Activated T-helper 17 cell treated with anti-CD3 and anti-CD28 coated beads, Interleukin-2, amount 50 U/mL, for 72 hours (primary cell): ENCODE data around the gene SCAMP1. TPM values are rescaled to one million over a fixed set of nuclear protein-coding genes. Genes with fewer than 3 reads are reported as not detected.

ENCODE experiments used
- ATAC-seq: fragments of 150-1000 bp; cut with Tn5 transposase; replicated peaks from 2 replicates; pipeline ENCODE4 v1.10.0; 2021; ENCODE audit warnings: mild to moderate bottlenecking, moderate library complexity
- H3K27ac Mint-ChIP-seq: one replicate; pipeline ENCODE4 v1.8.0; 2022; ENCODE audit warnings: mixed read lengths
- H3K27me3 Mint-ChIP-seq: one replicate; pipeline ENCODE4 v1.8.0; 2022; ENCODE audit warnings: mixed read lengths
- H3K36me3 Mint-ChIP-seq: one replicate; pipeline ENCODE4 v1.8.0; 2022; ENCODE audit warnings: low read depth, mild to moderate bottlenecking, mixed read lengths
- H3K4me1 Mint-ChIP-seq: one replicate; pipeline ENCODE4 v1.8.0; 2022; ENCODE audit warnings: mixed read lengths
- H3K4me3 Mint-ChIP-seq: one replicate; pipeline ENCODE4 v1.8.0; 2022; ENCODE audit warnings: mild to moderate bottlenecking, mixed read lengths
- H3K9me3 Mint-ChIP-seq: one replicate; pipeline ENCODE4 v1.8.0; 2022; ENCODE audit warnings: mixed read lengths
- total RNA-seq, 2 donors: library from RNA; stranded (reverse); gene quantifications; one replicate each; pipeline ENCODE4 v1.2.3, GENCODE V29; 2022

SCAMP1 gene
- total RNA-seq, 2 donors from 2014 or later, result 10.6 to 20.8 TPM

GRCh38 chr5:78483809-78484521, 123.5 kb downstream of the SCAMP1 start:
- no peak for ATAC-seq
- H3K4me3 Mint-ChIP-seq, result no peak overlapping the region
- no peaks in the 10 kb centered on the region for H3K27me3 Mint-ChIP-seq
- H3K36me3 Mint-ChIP-seq, result peaks cover 8% of the 10 kb centered on the region
- H3K4me1 Mint-ChIP-seq, result peaks cover 8% of the 10 kb centered on the region
- H3K9me3 Mint-ChIP-seq, result no peaks in the 10 kb centered on the region
- H3K27ac Mint-ChIP-seq, result no peak overlapping the region

- H3K9me3 Mint-ChIP-seq, result no peaks in the 10 kb centered on the region
- H3K4me3 Mint-ChIP-seq, result no peak overlapping the region
- ATAC-seq, result no peak
Observed at GRCh38 chr5:78486218-78486617, 125.8 kb downstream of the SCAMP1 start.

GRCh38 chr5:78487846-78488245, 127.4 kb downstream of the SCAMP1 start:
- Mint-ChIP-seq H3K4me1 (peaks cover 8% of the 10 kb centered on the region), H3K27ac (no peak overlapping the region), H3K9me3 (no peaks in the 10 kb centered on the region), H3K4me3 (no peak overlapping the region), H3K36me3 (peaks cover 8% of the 10 kb centered on the region), H3K27me3 (no peaks in the 10 kb centered on the region)
- no peak for ATAC-seq

More at GRCh38 chr5:78486218-78486617, 125.8 kb downstream of the SCAMP1 start:
- Mint-ChIP-seq H3K36me3 (peaks cover 8% of the 10 kb centered on the region), H3K27me3 (no peaks in the 10 kb centered on the region), H3K27ac (no peak overlapping the region), H3K4me1 (peaks cover 8% of the 10 kb centered on the region)

- Mint-ChIP-seq H3K27ac (no peak overlapping the region), H3K27me3 (peaks cover 1% of the 10 kb centered on the region), H3K9me3 (no peaks in the 10 kb centered on the region), H3K4me1 (no peaks in the 10 kb centered on the region), H3K36me3 (peaks cover 8% of the 10 kb centered on the region), H3K4me3 (no peak overlapping the region)
- ATAC-seq, result no peak
Observed at GRCh38 chr5:78490709-78491485, 130.5 kb downstream of the SCAMP1 start.

GRCh38 chr5:78492224-78492623, 131.8 kb downstream of the SCAMP1 start:
- Mint-ChIP-seq H3K36me3 (peaks cover 8% of the 10 kb centered on the region), H3K27me3 (peaks cover 10% of the 10 kb centered on the region), H3K4me3 (no peak overlapping the region), H3K4me1 (no peaks in the 10 kb centered on the region), H3K9me3 (no peaks in the 10 kb centered on the region), H3K27ac (no peak overlapping the region)
- no peak for ATAC-seq

- H3K4me1 Mint-ChIP-seq, result no peaks in the 10 kb centered on the region
- peaks cover 5% of the 10 kb centered on the region for H3K36me3 Mint-ChIP-seq
- ATAC-seq, result no peak
- H3K9me3 Mint-ChIP-seq, result no peaks in the 10 kb centered on the region
- H3K4me3 Mint-ChIP-seq, result no peak overlapping the region
- no peak overlapping the region for H3K27ac Mint-ChIP-seq
- H3K27me3 Mint-ChIP-seq, result peaks cover 12% of the 10 kb centered on the region
Observed at GRCh38 chr5:78492650-78493049, 132.2 kb downstream of the SCAMP1 start.

GRCh38 chr5:78495800-78496199, 135.4 kb downstream of the SCAMP1 start:
- ATAC-seq, result no peak
- H3K27ac Mint-ChIP-seq, result no peak overlapping the region

GRCh38 chr5:78496373-78496772, 136.0 kb downstream of the SCAMP1 start:
- no peak for ATAC-seq
- Mint-ChIP-seq H3K4me1 (no peaks in the 10 kb centered on the region), H3K9me3 (no peaks in the 10 kb centered on the region)

More at GRCh38 chr5:78495800-78496199, 135.4 kb downstream of the SCAMP1 start:
- H3K27me3 Mint-ChIP-seq, result peaks cover 40% of the 10 kb centered on the region
- no peaks in the 10 kb centered on the region for H3K36me3 Mint-ChIP-seq
- no peaks in the 10 kb centered on the region for H3K9me3 Mint-ChIP-seq
- no peak overlapping the region for H3K4me3 Mint-ChIP-seq
- no peaks in the 10 kb centered on the region for H3K4me1 Mint-ChIP-seq

GRCh38 chr5:78497573-78498533, 137.4 kb downstream of the SCAMP1 start:
- Mint-ChIP-seq H3K4me1 (no peaks in the 10 kb centered on the region), H3K27ac (no peak overlapping the region), H3K9me3 (no peaks in the 10 kb centered on the region), H3K4me3 (no peak overlapping the region), H3K27me3 (peaks cover 57% of the 10 kb centered on the region), H3K36me3 (no peaks in the 10 kb centered on the region)
- no peak for ATAC-seq

More at GRCh38 chr5:78496373-78496772, 136.0 kb downstream of the SCAMP1 start:
- Mint-ChIP-seq H3K27me3 (peaks cover 45% of the 10 kb centered on the region), H3K27ac (no peak overlapping the region), H3K36me3 (no peaks in the 10 kb centered on the region), H3K4me3 (no peak overlapping the region)

- no peak for ATAC-seq
- H3K27ac Mint-ChIP-seq, result no peak overlapping the region
- H3K9me3 Mint-ChIP-seq, result no peaks in the 10 kb centered on the region
- peaks cover 58% of the 10 kb centered on the region for H3K27me3 Mint-ChIP-seq
- H3K4me3 Mint-ChIP-seq, result no peak overlapping the region
- no peaks in the 10 kb centered on the region for H3K36me3 Mint-ChIP-seq
- no peaks in the 10 kb centered on the region for H3K4me1 Mint-ChIP-seq
Observed at GRCh38 chr5:78499485-78499884, 139.1 kb downstream of the SCAMP1 start.

GRCh38 chr5:78500028-78500427, 139.6 kb downstream of the SCAMP1 start:
- no peaks in the 10 kb centered on the region for H3K9me3 Mint-ChIP-seq
- H3K36me3 Mint-ChIP-seq, result no peaks in the 10 kb centered on the region
- H3K27me3 Mint-ChIP-seq, result peaks cover 61% of the 10 kb centered on the region
- no peak for ATAC-seq
- H3K4me1 Mint-ChIP-seq, result no peaks in the 10 kb centered on the region
- H3K27ac Mint-ChIP-seq, result no peak overlapping the region
- no peak overlapping the region for H3K4me3 Mint-ChIP-seq

- no peaks in the 10 kb centered on the region for H3K9me3 Mint-ChIP-seq
- no peak overlapping the region for H3K27ac Mint-ChIP-seq
- no peaks in the 10 kb centered on the region for H3K36me3 Mint-ChIP-seq
- peaks cover 64% of the 10 kb centered on the region for H3K27me3 Mint-ChIP-seq
- H3K4me1 Mint-ChIP-seq, result no peaks in the 10 kb centered on the region
- no peak for ATAC-seq
- no peak overlapping the region for H3K4me3 Mint-ChIP-seq
Observed at GRCh38 chr5:78500871-78501270, 140.5 kb downstream of the SCAMP1 start.

- H3K27ac Mint-ChIP-seq, result no peak overlapping the region
- H3K4me3 Mint-ChIP-seq, result no peak overlapping the region
- H3K27me3 Mint-ChIP-seq, result peaks cover 60% of the 10 kb centered on the region
- no peaks in the 10 kb centered on the region for H3K36me3 Mint-ChIP-seq
- H3K9me3 Mint-ChIP-seq, result no peaks in the 10 kb centered on the region
- no peak for ATAC-seq
- no peaks in the 10 kb centered on the region for H3K4me1 Mint-ChIP-seq
Observed at GRCh38 chr5:78501411-78502352, 141.3 kb downstream of the SCAMP1 start.
